Esophagus muscularis mucosa (tissue), 4 donors: ENCODE measurements around the gene SLC9A1. TPM values are rescaled to one million over a fixed set of nuclear protein-coding genes. Genes with fewer than 3 reads are reported as not detected.

Experiments
- DNase-seq: peaks from one replicate; pipeline ENCODE4 v3.0.0-alpha.2; 2017; ENCODE audit errors: extremely low spot score
- H3K27ac ChIP-seq, 4 donors: fragments of 200-600 bp; sonication (generic); replicated peaks in 1 of 4; 1 replicate in 3 of 4; 2 replicates in 1 of 4; pipeline ENCODE4 v1.5.1; 2016 to 2019; ENCODE audit warnings: mild to moderate bottlenecking in 1 of 4
- H3K27me3 ChIP-seq, 4 donors: fragments of 200-600 bp; sonication (generic); one replicate each; pipeline versions ENCODE4 v1.5.1 to v1.6.0; 2016 to 2019
- H3K36me3 ChIP-seq, 4 donors: fragments of 200-600 bp; sonication (generic); one replicate each; pipeline ENCODE4 v1.5.1; 2016 to 2019
- H3K4me1 ChIP-seq, 4 donors: fragments of 200-600 bp; sonication (generic); one replicate each; pipeline ENCODE4 v1.5.1; 2016 to 2019
- H3K4me3 ChIP-seq, 4 donors: fragments of 200-600 bp; sonication (generic); 1 replicate in 2 of 4; 2 replicates in 2 of 4; pipeline ENCODE4 v1.5.1; 2016 to 2019; ENCODE audit warnings: mild to moderate bottlenecking in 4 of 4, moderate library complexity in 1 of 4
- H3K9me3 ChIP-seq, 4 donors: fragments of 200-600 bp; sonication (generic); 1 replicate in 3 of 4; 2 replicates in 1 of 4; pipeline ENCODE4 v1.5.1; 2016 to 2019
- CTCF ChIP-seq, 3 experiments: fragments of 200-600 bp in 2 of 3; fragments of 450-650 bp in 1 of 3; sonication (generic) in 2 of 3; IDR thresholded peaks; one replicate each; pipeline ENCODE4 v1.5.1; 2017 to 2019; ENCODE audit warnings: antibody characterized with exemption in 3 of 3, mild to moderate bottlenecking in 2 of 3, moderate library complexity in 1 of 3
- EP300 ChIP-seq: sonication (generic); formaldehyde crosslinking; IDR thresholded peaks from one replicate; pipeline ENCODE4 v1.6.1; 2017; ENCODE audit warnings: antibody characterized with exemption
- POLR2A ChIP-seq: fragments of 450-650 bp; IDR thresholded peaks from one replicate; pipeline ENCODE4 v1.6.1; 2017; ENCODE audit warnings: antibody characterized with exemption, moderate library complexity, mild to moderate bottlenecking, low read depth
- POLR2AphosphoS5 ChIP-seq, 2 donors: sonication (generic); formaldehyde crosslinking; IDR thresholded peaks; one replicate each; pipeline ENCODE4 v1.6.1; 2017; ENCODE audit warnings: antibody characterized with exemption in 2 of 2
- whole genome bisulfite sequencing: methylation state at CpG from one replicate; pipeline ENCODE4 v1.1.5; 2018; 5-methylcytosine and 5-hydroxymethylcytosine counted together
- intact Hi-C: fragments of 100-400 bp; cut with DNase I; formaldehyde crosslinking; loops from one replicate; pipeline ENCODE4 v1.15.1; 2023
- total RNA-seq, 4 donors: library from RNA; depleted of rRNA; stranded (reverse); fragments of >200 nt; gene quantifications; one replicate each; pipeline versions ENCODE4 v1.1.0 to v1.2.1, GENCODE V29; 2016

The SLC9A1 gene
- total RNA-seq, 4 donors from 2014 or later: 8.3 to 29.2 (median 11.4) TPM

- 93% methylated on average over 5 of the region's 5 CpGs for WGBS
- H3K36me3 ChIP-seq: no peaks in the 10 kb centered on the region
- no peaks in the 10 kb centered on the region for H3K4me1 ChIP-seq
- intact Hi-C loops: no loop called here
- TF ChIP-seq POLR2A: no peak
- no peak for TF ChIP-seq POLR2AphosphoS5 (IDR thresholded peaks at IDR 0.05)
- DNase-seq: no peak
- no peak overlapping the region for H3K27ac ChIP-seq
- H3K4me3 ChIP-seq: no peak overlapping the region
- H3K9me3 ChIP-seq: no peaks in the 10 kb centered on the region
- peaks cover 0 to 2% (median 0%) of the 10 kb centered on the region in 4 donors for H3K27me3 ChIP-seq
Measured at GRCh38 chr1:27090911-27091310, 64.0 kb downstream of the SLC9A1 start.

GRCh38 chr1:27087371-27088220 is 67.3 kb downstream of the SLC9A1 start:
- Histone ChIP-seq H3K4me1 (no peaks in the 10 kb centered on the region), H3K36me3 (no peaks in the 10 kb centered on the region), H3K4me3 (no peak overlapping the region), H3K27ac (no peak overlapping the region), H3K9me3 (peaks cover 0 to 11% (median 5%) of the 10 kb centered on the region in 4 donors), H3K27me3 (peaks cover 0 to 5% (median 0%) of the 10 kb centered on the region in 4 donors)
- no peak for TF ChIP-seq POLR2A
- TF ChIP-seq POLR2AphosphoS5 (IDR thresholded peaks at IDR 0.05): no peak
- no peak for TF ChIP-seq EP300
- TF ChIP-seq CTCF (IDR thresholded peaks at IDR 0.05): no peak
- DNase-seq: no peak
- 93% methylated on average over 9 of the region's 10 CpGs for whole genome bisulfite sequencing
- intact Hi-C loops: no loop called here

- intact Hi-C loops: no loop called here
- TF ChIP-seq POLR2AphosphoS5 (IDR thresholded peaks at IDR 0.05) (no peak), POLR2A (no peak), CTCF (IDR thresholded peaks at IDR 0.05) (no peak), EP300 (no peak)
- no peak for DNase-seq
- Histone ChIP-seq H3K4me1 (no peaks in the 10 kb centered on the region), H3K4me3 (no peak overlapping the region), H3K9me3 (peaks cover 0 to 11% (median 5%) of the 10 kb centered on the region in 4 donors), H3K27ac (no peak overlapping the region), H3K27me3 (peaks cover 0 to 7% (median 0%) of the 10 kb centered on the region in 4 donors), H3K36me3 (no peaks in the 10 kb centered on the region)
- 98% methylated on average over 3 of the region's 3 CpGs for WGBS
Measured at GRCh38 chr1:27086628-27087027, 68.3 kb downstream of the SLC9A1 start.

- Histone ChIP-seq H3K4me3 (no peak overlapping the region), H3K36me3 (no peaks in the 10 kb centered on the region), H3K9me3 (peaks cover 0 to 11% (median 5%) of the 10 kb centered on the region in 4 donors), H3K4me1 (no peaks in the 10 kb centered on the region), H3K27me3 (peaks cover 0 to 7% (median 0%) of the 10 kb centered on the region in 4 donors), H3K27ac (no peak overlapping the region)
- TF ChIP-seq POLR2A (no peak), CTCF (IDR thresholded peaks at IDR 0.05) (no peak), EP300 (no peak), POLR2AphosphoS5 (IDR thresholded peaks at IDR 0.05) (no peak)
- 82% methylated on average over 3 of the region's 3 CpGs for WGBS
- no peak for DNase-seq
- intact Hi-C loops: no loop called here
Measured at GRCh38 chr1:27086026-27086425, 68.9 kb downstream of the SLC9A1 start.

GRCh38 chr1:27084107-27084506 is 70.8 kb downstream of the SLC9A1 start:
- intact Hi-C loops: no loop called here
- Histone ChIP-seq H3K27me3 (peaks cover 0 to 7% (median 0%) of the 10 kb centered on the region in 4 donors), H3K27ac (no peak overlapping the region), H3K4me3 (no peak overlapping the region), H3K36me3 (no peaks in the 10 kb centered on the region), H3K4me1 (no peaks in the 10 kb centered on the region), H3K9me3 (peaks cover 0 to 11% (median 5%) of the 10 kb centered on the region in 4 donors)
- WGBS: 89% methylated on average over 4 of the region's 4 CpGs
- TF ChIP-seq EP300 (no peak), CTCF (IDR thresholded peaks at IDR 0.05) (no peak), POLR2A (no peak), POLR2AphosphoS5 (IDR thresholded peaks at IDR 0.05) (no peak)
- no peak for DNase-seq
